Osteocyte (in vitro differentiated cells): ENCODE results near the gene ZNF81. TPM values are rescaled to one million over a fixed set of nuclear protein-coding genes. Genes with fewer than 3 reads are reported as not detected.
"Not testable (repeated sequence)": the region's sequence is repeated elsewhere in the genome, so short reads cannot be mapped to it uniquely, and the experiment has no call there.

Experiments used
- DNase-seq: peaks from one replicate; pipeline ENCODE4 v3.0.0; 2021; ENCODE audit warnings: mixed read lengths; ENCODE audit not compliant: unreplicated experiment; ENCODE audit errors: extremely low spot score
- H3K27ac Mint-ChIP-seq: one replicate; pipeline ENCODE4 v1.8.0; 2021; ENCODE audit warnings: mild to moderate bottlenecking, mixed read lengths; ENCODE audit not compliant: unreplicated experiment
- H3K27me3 Mint-ChIP-seq: one replicate; pipeline ENCODE4 v1.8.0; 2021; ENCODE audit warnings: mixed read lengths; ENCODE audit not compliant: unreplicated experiment
- H3K36me3 Mint-ChIP-seq: one replicate; pipeline ENCODE4 v1.8.0; 2021; ENCODE audit warnings: mixed read lengths; ENCODE audit not compliant: unreplicated experiment
- H3K4me1 Mint-ChIP-seq: one replicate; pipeline ENCODE4 v1.8.0; 2021; ENCODE audit warnings: mixed read lengths; ENCODE audit not compliant: unreplicated experiment
- H3K4me3 Mint-ChIP-seq: one replicate; pipeline ENCODE4 v1.8.0; 2021; ENCODE audit warnings: mild to moderate bottlenecking, moderate library complexity, mixed read lengths; ENCODE audit not compliant: unreplicated experiment
- H3K9me3 Mint-ChIP-seq: one replicate; pipeline ENCODE4 v1.8.0; 2021; ENCODE audit warnings: mixed read lengths; ENCODE audit not compliant: unreplicated experiment
- total RNA-seq: library from RNA; stranded (reverse); gene quantifications from 2 replicates; pipeline ENCODE4 v1.2.1, GENCODE V29; 2021
- TF ChIP-seq, protein P1 (sequence below): fragments of 200-600 bp; sonication (generic); IDR thresholded peaks from 2 replicates; pipeline ENCODE4 v1.5.0; 2021; ENCODE audit warnings: antibody characterized with exemption, mild to moderate bottlenecking, moderate library complexity

The ZNF81 gene
- total RNA-seq, 1 donor from 2014 or later: 9.6 TPM

DNA sequence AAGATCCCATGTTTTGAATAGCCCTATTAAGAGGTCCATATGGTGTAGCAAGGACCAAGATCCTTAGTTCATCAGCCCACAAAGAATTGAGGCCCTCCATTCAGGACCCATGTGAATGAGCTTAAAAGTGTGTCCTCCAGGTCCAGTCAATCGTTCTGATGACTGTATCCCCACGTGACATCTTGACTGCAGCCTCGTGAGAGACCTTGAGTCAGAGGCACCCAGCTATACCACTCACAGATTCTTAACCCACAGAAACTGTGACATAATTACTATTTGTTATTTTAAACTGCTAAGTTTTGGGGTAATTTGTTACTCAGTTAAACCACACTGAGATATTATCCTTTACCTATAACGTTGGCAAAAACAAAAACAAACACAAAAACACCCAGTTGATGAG, 104.7 kb downstream of the ZNF81 start:
- DNase-seq: no peak
- H3K27ac Mint-ChIP-seq: no peak overlapping the region
- TF ChIP-seq, protein P1, sequence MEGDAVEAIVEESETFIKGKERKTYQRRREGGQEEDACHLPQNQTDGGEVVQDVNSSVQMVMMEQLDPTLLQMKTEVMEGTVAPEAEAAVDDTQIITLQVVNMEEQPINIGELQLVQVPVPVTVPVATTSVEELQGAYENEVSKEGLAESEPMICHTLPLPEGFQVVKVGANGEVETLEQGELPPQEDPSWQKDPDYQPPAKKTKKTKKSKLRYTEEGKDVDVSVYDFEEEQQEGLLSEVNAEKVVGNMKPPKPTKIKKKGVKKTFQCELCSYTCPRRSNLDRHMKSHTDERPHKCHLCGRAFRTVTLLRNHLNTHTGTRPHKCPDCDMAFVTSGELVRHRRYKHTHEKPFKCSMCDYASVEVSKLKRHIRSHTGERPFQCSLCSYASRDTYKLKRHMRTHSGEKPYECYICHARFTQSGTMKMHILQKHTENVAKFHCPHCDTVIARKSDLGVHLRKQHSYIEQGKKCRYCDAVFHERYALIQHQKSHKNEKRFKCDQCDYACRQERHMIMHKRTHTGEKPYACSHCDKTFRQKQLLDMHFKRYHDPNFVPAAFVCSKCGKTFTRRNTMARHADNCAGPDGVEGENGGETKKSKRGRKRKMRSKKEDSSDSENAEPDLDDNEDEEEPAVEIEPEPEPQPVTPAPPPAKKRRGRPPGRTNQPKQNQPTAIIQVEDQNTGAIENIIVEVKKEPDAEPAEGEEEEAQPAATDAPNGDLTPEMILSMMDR: no peak
- H3K4me3 Mint-ChIP-seq: no peak overlapping the region
- no peaks in the 10 kb centered on the region for H3K27me3 Mint-ChIP-seq
- no peaks in the 10 kb centered on the region for H3K4me1 Mint-ChIP-seq
- H3K9me3 Mint-ChIP-seq: peaks cover 44% of the 10 kb centered on the region
- H3K36me3 Mint-ChIP-seq: no peaks in the 10 kb centered on the region

DNA sequence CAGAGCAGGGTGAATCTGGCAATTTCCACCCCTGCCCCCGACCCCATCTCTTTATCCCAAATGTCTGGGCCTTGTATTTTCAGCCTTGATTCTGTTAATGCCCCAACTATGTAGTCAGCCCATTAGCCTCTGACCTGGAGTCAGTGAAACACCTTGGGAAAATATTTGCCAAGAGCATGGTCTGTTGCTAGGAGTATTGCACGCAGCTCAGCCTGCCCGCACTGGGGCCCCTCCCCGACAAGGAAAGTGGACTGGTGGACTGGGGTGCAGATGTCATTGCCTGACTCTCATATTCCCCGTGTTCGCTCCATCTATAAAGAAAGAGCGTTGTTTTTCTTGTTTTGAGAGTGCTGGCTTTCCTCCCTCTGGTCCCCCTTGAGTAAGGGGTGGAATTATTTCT, 118.6 kb downstream of the ZNF81 start:
- peaks cover 23% of the 10 kb centered on the region for H3K9me3 Mint-ChIP-seq
- not testable (repeated sequence) for H3K36me3 Mint-ChIP-seq, H3K4me3 Mint-ChIP-seq, H3K27me3 Mint-ChIP-seq, DNase-seq, H3K4me1 Mint-ChIP-seq, H3K27ac Mint-ChIP-seq

DNA sequence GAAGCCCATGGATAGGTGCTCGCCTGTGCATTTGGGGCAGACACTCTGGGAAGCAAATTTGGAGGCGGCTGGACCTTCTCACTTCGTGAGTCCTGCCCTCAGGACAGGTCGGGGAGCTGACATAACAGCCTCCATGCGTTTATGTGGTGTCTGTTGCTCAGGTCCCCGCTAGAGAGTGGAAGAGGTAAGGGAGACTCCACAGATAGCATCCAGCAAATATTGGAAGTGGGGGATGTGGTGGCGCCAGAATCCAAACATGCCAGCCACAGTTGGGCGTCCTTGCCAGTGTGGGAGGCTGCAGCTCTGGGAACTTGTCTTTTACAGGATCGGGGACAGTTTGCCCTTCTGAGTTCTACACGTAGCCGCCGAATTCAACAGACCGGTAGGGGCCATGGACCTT, 119.3 kb downstream of the ZNF81 start:
- no peaks in the 10 kb centered on the region for H3K4me1 Mint-ChIP-seq
- no peaks in the 10 kb centered on the region for H3K36me3 Mint-ChIP-seq
- H3K27ac Mint-ChIP-seq: no peak overlapping the region
- peaks cover 22% of the 10 kb centered on the region for H3K9me3 Mint-ChIP-seq
- no peak overlapping the region for H3K4me3 Mint-ChIP-seq
- H3K27me3 Mint-ChIP-seq: no peaks in the 10 kb centered on the region
- TF ChIP-seq, protein P1: no peak
- DNase-seq: no peak

DNA sequence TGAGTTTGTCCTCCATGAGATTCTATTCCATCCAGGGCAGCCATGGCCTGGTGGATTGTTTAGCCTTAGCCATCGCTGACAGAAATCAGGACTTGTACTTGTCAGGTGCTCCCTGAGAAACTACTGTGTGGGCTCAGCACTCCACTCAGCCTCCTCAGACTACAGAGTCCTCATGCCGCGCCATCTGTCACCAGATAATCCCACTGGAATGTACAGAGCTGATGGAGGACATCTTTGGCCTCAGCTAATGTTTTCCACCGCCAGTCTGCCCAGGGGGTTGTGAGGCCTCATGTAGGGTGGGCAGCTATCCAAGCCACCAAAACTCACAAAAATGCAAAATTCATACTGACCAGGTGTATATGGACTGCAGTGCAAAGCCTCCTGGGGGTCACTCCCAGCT, 121.5 kb downstream of the ZNF81 start:
- not testable (repeated sequence) for H3K4me1 Mint-ChIP-seq, H3K4me3 Mint-ChIP-seq, H3K27me3 Mint-ChIP-seq, H3K36me3 Mint-ChIP-seq, DNase-seq, H3K27ac Mint-ChIP-seq
- peaks cover 20% of the 10 kb centered on the region for H3K9me3 Mint-ChIP-seq

DNA sequence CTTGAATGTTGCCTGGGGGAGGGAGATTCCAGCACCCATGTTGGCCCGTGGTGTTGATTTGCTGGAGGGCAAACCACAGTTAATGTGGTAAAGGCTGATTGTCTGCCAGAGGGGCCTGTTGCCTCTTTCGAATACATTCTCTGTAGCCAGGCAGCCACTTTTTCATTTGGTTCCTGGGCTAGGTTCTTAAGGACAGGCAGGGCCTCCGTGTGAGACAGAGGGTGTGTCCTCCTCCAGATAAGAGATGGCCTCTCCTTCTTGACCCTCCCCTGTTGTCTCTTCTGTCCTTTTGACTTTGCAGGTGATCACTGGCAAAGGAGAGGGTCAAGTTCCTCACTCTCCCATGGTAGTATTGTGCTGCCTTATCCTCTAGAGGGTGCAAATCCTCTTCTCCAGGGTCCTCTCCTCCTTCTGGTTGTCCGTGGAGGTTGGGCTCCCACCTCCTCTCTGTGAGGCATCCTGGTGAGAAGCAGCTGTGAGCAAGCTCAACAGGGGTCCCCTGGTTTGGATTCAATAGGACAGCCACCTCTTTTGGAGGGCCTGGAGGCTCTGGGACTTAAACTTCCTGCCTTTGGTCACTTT, 122.2 kb downstream of the ZNF81 start:
- H3K9me3 Mint-ChIP-seq: peaks cover 20% of the 10 kb centered on the region
- TF ChIP-seq, protein P1: no peak
- no peak overlapping the region for H3K4me3 Mint-ChIP-seq
- no peak for DNase-seq
- H3K4me1 Mint-ChIP-seq: no peaks in the 10 kb centered on the region
- H3K27me3 Mint-ChIP-seq: no peaks in the 10 kb centered on the region
- H3K27ac Mint-ChIP-seq: no peak overlapping the region
- no peaks in the 10 kb centered on the region for H3K36me3 Mint-ChIP-seq

DNA sequence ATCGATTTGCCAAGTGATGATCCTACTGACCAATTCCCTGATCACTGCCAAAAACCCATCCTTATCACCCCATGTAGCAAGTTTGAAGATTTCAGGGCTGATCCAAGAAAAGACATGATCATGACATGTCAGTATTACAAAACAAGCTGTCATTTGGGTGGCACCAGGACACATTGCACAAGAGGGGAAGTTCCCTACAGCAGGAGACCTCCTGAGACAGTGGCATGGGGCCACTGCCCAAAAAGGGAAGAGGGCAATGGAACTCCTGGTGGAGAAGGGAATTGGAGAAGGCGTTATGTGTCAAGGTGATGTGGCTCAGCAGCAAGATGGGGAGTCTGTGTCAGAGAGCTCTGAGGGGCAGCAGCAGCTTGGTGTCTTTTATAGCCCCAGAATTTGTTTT, 123.7 kb downstream of the ZNF81 start:
- no peak for DNase-seq
- TF ChIP-seq, protein P1: no peak
- Mint-ChIP-seq H3K27ac (no peak overlapping the region), H3K27me3 (no peaks in the 10 kb centered on the region), H3K4me3 (no peak overlapping the region), H3K36me3 (no peaks in the 10 kb centered on the region), H3K4me1 (no peaks in the 10 kb centered on the region), H3K9me3 (peaks cover 33% of the 10 kb centered on the region)

DNA sequence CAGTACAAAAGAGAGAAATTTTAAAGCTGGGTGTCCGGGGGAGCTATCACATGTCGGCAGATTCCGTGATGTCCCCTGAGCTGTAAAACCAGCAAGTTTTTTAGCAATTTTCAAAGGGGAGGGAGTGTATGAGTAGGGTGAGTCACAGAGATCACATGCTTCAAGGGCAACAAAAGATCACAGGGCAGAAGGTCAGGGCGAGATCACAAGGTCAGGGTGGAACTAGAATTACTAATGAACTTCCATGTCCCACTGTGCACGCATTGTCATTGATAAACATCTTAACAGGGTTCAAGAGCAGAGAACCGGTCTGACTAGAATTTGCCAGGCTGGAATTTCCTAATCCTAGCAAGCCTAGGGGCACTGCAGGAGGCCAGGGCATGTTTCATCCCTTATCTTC, 125.1 kb downstream of the ZNF81 start:
- not testable (repeated sequence) for H3K36me3 Mint-ChIP-seq, H3K27ac Mint-ChIP-seq, H3K4me1 Mint-ChIP-seq, H3K27me3 Mint-ChIP-seq, H3K4me3 Mint-ChIP-seq, DNase-seq
- H3K9me3 Mint-ChIP-seq: peaks cover 36% of the 10 kb centered on the region

DNA sequence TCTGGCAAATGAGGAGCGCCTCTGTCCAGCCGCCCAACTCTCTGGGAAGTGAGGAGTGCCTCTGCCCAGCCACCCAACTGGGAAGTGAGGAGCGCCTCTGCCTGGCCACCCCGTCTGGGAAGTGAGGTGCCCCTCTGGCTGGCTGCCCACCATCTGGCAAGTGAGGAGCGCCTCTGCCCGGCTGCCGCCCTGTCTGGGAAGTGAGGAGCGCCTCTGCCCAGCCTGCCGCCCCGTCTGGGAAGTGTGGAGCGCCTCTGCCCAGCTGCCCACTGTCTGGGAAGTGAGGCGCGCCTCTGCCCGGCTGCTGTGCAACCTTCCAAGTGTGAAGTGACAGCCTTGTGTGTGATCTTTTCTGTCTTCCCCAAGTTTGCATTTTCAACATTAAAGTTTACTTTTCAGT, 128.8 kb downstream of the ZNF81 start:
- H3K4me1 Mint-ChIP-seq, H3K27me3 Mint-ChIP-seq, H3K27ac Mint-ChIP-seq, DNase-seq, H3K4me3 Mint-ChIP-seq, H3K36me3 Mint-ChIP-seq: not testable (repeated sequence)
- H3K9me3 Mint-ChIP-seq: peaks cover 49% of the 10 kb centered on the region
